K562 (cell line): Measurements from ENCODE around the gene FTSJ1. TPM values are rescaled to one million over a fixed set of nuclear protein-coding genes. Genes with fewer than 3 reads are reported as not detected.

ENCODE experiments used
- ARID1B ChIP-seq: fragments of 450-650 bp; IDR thresholded peaks from 2 replicates; pipeline ENCODE4 v1.6.1; 2016; ENCODE audit warnings: antibody characterized with exemption, mild to moderate bottlenecking, inconsistent platforms
- BACH1 ChIP-seq: fragments of 200-800 bp; sonication (Bioruptor generic); IDR thresholded peaks from 2 replicates; pipeline ENCODE4 v1.6.1; 2016; ENCODE audit warnings: missing genetic modification characterization, missing compliant biosample characterization
- CBFA2T3 ChIP-seq: fragments of 450-650 bp; IDR thresholded peaks from 2 replicates; pipeline ENCODE4 v1.6.1; 2017
- DIDO1 ChIP-seq: fragments of 450-650 bp; IDR thresholded peaks from 2 replicates; pipeline ENCODE4 v1.6.1; 2016; ENCODE audit warnings: low read depth, missing biosample characterization, missing genetic modification characterization
- POLR2A ChIP-seq: fragments of 450-650 bp; conservative IDR thresholded peaks from 2 replicates; pipeline ENCODE4 v1.6.1; 2016
- RERE ChIP-seq: sonication (generic); formaldehyde crosslinking; IDR thresholded peaks from 2 replicates; pipeline ENCODE4 v1.8.0; 2023; ENCODE audit warnings: missing genetic modification reagents, mild to moderate bottlenecking, borderline replicate concordance
- RNF2 ChIP-seq: sonication (generic); IDR thresholded peaks from 2 replicates; pipeline ENCODE4 v1.6.1; 2016
- SIRT6 ChIP-seq: IDR thresholded peaks from one replicate; pipeline ENCODE4 v1.6.1; 2012; ENCODE audit warnings: low read depth, mild to moderate bottlenecking, control low read depth, inconsistent platforms, low read length, moderate library complexity
- SPI1 ChIP-seq: IDR thresholded peaks from 2 replicates; pipeline ENCODE4 v1.6.1; 2011; ENCODE audit warnings: low read depth, low read length, control low read depth, borderline replicate concordance
- TBL1XR1 ChIP-seq, 2 experiments: IDR thresholded peaks; 2 replicates each; pipeline ENCODE4 v1.6.1; 2012; ENCODE audit warnings: improper control_type of control experiment in 2 of 2, low read length in 2 of 2, mild to moderate bottlenecking in 1 of 2
- TSC22D4 ChIP-seq: fragments of 450-650 bp; IDR thresholded peaks from 2 replicates; pipeline ENCODE4 v1.6.1; 2016; ENCODE audit warnings: missing genetic modification characterization, missing biosample characterization, control low read depth
- ZFP30 ChIP-seq: fragments of 250-450 bp; sonication (Bioruptor Pico); IDR thresholded peaks from 2 replicates; pipeline ENCODE4 v1.8.0; 2022; ENCODE audit warnings: moderate library complexity, mild to moderate bottlenecking, inconsistent platforms, borderline replicate concordance
- ZNF740 ChIP-seq, 3 experiments: fragments of 200-800 bp in 1 of 3; sonication (Bioruptor generic) in 1 of 3; sonication (generic) in 1 of 3; formaldehyde crosslinking in 1 of 3; IDR thresholded peaks; 2 replicates each; pipeline versions ENCODE4 v1.6.1 to v1.8.0; 2016 to 2022; ENCODE audit warnings: mild to moderate bottlenecking in 2 of 3, missing compliant biosample characterization in 2 of 3, missing genetic modification characterization in 2 of 3, missing genetic modification reagents in 1 of 3
- ZNF77 ChIP-seq: fragments of 250-450 bp; sonication (Bioruptor Pico); IDR thresholded peaks from 2 replicates; pipeline ENCODE4 v1.5.0; 2020
- polyA plus RNA-seq, 8 experiments: library from polyadenylated mRNA; depleted of rRNA in 4 of 8; stranded (reverse) in 5 of 8; unstranded in 3 of 8; fragments of >200 nt; fragmentation: Nextera tagmentation in 2 of 8; fragmentation: Illumina TruSeq in 1 of 8; extraction: Ambion mirVana in 2 of 8; extraction: Trizol in 1 of 8; gene quantifications; 2 replicates each; pipeline versions ENCODE4 v1.2.1 to v1.2.3, GENCODE V29; 2011 to 2014; ENCODE audit warnings: inconsistent platforms in 1 of 8, missing spikeins in 1 of 8
- total RNA-seq, 7 experiments: library from RNA; depleted of rRNA in 6 of 7; stranded (reverse); fragments of >200 nt in 6 of 7; fragmentation: Illumina TruSeq in 2 of 7; extraction: Trizol in 2 of 7; gene quantifications; 2 replicates each; pipeline versions ENCODE4 v1.2.1 to v1.2.3, GENCODE V29; 2011 to 2021; ENCODE audit warnings: low replicate concordance in 1 of 7
- TF ChIP-seq, protein P1 (sequence below): fragments of 450-650 bp; IDR thresholded peaks from 2 replicates; pipeline ENCODE4 v1.6.1; 2016; ENCODE audit warnings: mild to moderate bottlenecking
- TF ChIP-seq, protein P2 (sequence below): fragments of 450-650 bp; IDR thresholded peaks from 2 replicates; pipeline ENCODE4 v1.6.1; 2016; ENCODE audit warnings: low read depth, mild to moderate bottlenecking, moderate library complexity

FTSJ1 gene
- total and polyA plus RNA-seq, 9 of the 15 experiments (the other 6 are each of a cell fraction or from before 2014, with no cell fraction given), result 12.2 to 95.6 (median 71.6) TPM

- TF ChIP-seq RERE (CRISPR knock-in tag) (no peak), BACH1 (no peak), ZNF77 (CRISPR knock-in tag) (no peak), TBL1XR1 (IDR thresholded peaks at IDR 0.05; ENCODE audit: low read length in 2 of 2) (peak in 1 of 2 experiments; percentile 12; a peak in 1 of 4 replicates), ZNF740 (CRISPR knock-in tag; IDR thresholded peaks at IDR 0.05) (no peak), ZNF740 (tag; IDR thresholded peaks at IDR 0.05) (no peak), ZFP30 (CRISPR knock-in tag) (no peak), ARID1B (peak; percentile 36; the same call in 1 of the 2 replicates), TSC22D4 (no peak), RNF2 (no peak; the same call in 1 of the 2 replicates), SIRT6 (no peak), POLR2A (no peak), CBFA2T3 (no peak), SPI1 (peak; percentile 35; the same call in 1 of the 2 replicates), DIDO1 (no peak)
- TF ChIP-seq, protein P1, sequence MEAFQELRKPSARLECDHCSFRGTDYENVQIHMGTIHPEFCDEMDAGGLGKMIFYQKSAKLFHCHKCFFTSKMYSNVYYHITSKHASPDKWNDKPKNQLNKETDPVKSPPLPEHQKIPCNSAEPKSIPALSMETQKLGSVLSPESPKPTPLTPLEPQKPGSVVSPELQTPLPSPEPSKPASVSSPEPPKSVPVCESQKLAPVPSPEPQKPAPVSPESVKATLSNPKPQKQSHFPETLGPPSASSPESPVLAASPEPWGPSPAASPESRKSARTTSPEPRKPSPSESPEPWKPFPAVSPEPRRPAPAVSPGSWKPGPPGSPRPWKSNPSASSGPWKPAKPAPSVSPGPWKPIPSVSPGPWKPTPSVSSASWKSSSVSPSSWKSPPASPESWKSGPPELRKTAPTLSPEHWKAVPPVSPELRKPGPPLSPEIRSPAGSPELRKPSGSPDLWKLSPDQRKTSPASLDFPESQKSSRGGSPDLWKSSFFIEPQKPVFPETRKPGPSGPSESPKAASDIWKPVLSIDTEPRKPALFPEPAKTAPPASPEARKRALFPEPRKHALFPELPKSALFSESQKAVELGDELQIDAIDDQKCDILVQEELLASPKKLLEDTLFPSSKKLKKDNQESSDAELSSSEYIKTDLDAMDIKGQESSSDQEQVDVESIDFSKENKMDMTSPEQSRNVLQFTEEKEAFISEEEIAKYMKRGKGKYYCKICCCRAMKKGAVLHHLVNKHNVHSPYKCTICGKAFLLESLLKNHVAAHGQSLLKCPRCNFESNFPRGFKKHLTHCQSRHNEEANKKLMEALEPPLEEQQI, result no peak
- TF ChIP-seq, protein P2, sequence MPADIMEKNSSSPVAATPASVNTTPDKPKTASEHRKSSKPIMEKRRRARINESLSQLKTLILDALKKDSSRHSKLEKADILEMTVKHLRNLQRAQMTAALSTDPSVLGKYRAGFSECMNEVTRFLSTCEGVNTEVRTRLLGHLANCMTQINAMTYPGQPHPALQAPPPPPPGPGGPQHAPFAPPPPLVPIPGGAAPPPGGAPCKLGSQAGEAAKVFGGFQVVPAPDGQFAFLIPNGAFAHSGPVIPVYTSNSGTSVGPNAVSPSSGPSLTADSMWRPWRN, result peak; percentile 66
Measured at GRCh38 chrX:48487362-48487798, 11.4 kb downstream of the FTSJ1 start (continued).
